Subcutaneous adipose tissue (tissue), 4 donors: ENCODE results near the gene TBC1D24. TPM values are rescaled to one million over a fixed set of nuclear protein-coding genes. Genes with fewer than 3 reads are reported as not detected.

Source experiments
- CTCF ChIP-seq: fragments of 450-650 bp; IDR thresholded peaks from one replicate; pipeline ENCODE4 v1.5.1; 2016; ENCODE audit warnings: low read depth, mild to moderate bottlenecking, control low read depth, antibody characterized with exemption, moderate library complexity
- total RNA-seq, 4 donors: library from RNA; depleted of rRNA; stranded (reverse); fragments of >200 nt; gene quantifications; one replicate each; pipeline ENCODE4 v1.1.0, GENCODE V29; 2016

The TBC1D24 gene
- total RNA-seq, 4 donors from 2014 or later, result 7.0 to 30.1 (median 8.1) TPM

- no peak for TF ChIP-seq CTCF
Observed at GRCh38 chr16:2475413-2476344, 752 bp downstream of the TBC1D24 start.

- TF ChIP-seq CTCF, result no peak
Observed at GRCh38 chr16:2476345-2476720, 1.4 kb downstream of the TBC1D24 start.

GRCh38 chr16:2476741-2477140, 1.8 kb downstream of the TBC1D24 start:
- no peak for TF ChIP-seq CTCF

- TF ChIP-seq CTCF, result no peak
Observed at GRCh38 chr16:2477327-2477726, 2.4 kb downstream of the TBC1D24 start.

- no peak for TF ChIP-seq CTCF
Observed at GRCh38 chr16:2478279-2478678, 3.4 kb downstream of the TBC1D24 start.

GRCh38 chr16:2480948-2481347, 6.0 kb downstream of the TBC1D24 start:
- TF ChIP-seq CTCF, result no peak

- TF ChIP-seq CTCF, result no peak
Observed at GRCh38 chr16:2481676-2482075, 6.7 kb downstream of the TBC1D24 start.
